SKM-1 treated with dmso at 0.1 percent for 144 hours (cell line): ENCODE data around the gene NF1.
"Not testable (repeated sequence)": the region's sequence is repeated elsewhere in the genome, so short reads cannot be mapped to it uniquely, and the experiment has no call there.

Experiments
- DNase-seq: peaks from one replicate; lab custom pipeline; 2025; ENCODE audit not compliant: unreplicated experiment; lab: John Stamatoyannopoulos, UW

Gene NF1

GRCh38 chr17:31321481-31321880, 226.7 kb downstream of the NF1 start, which contains the start of gene EVI2A:
Gene EVI2A, minus strand, starts transcription at chr17:31321622. Its CDS starts 2,609 bp downstream, at chr17:31319013.
- peak; percentile 88 for DNase-seq

- DNase-seq: no peak
Measured at GRCh38 chr17:31321966-31322365, 227.2 kb downstream of the NF1 start.

- DNase-seq: no peak
Measured at GRCh38 chr17:31323551-31323950, 228.8 kb downstream of the NF1 start.

GRCh38 chr17:31327534-31328159, 232.9 kb downstream of the NF1 start:
- DNase-seq: no peak

GRCh38 chr17:31328160-31328535, 233.4 kb downstream of the NF1 start:
- no peak for DNase-seq

- no peak for DNase-seq
Measured at GRCh38 chr17:31329221-31329620, 234.4 kb downstream of the NF1 start.

GRCh38 chr17:31339906-31340661, 245.3 kb downstream of the NF1 start:
- peak; percentile 9 for DNase-seq

GRCh38 chr17:31345191-31345747, 250.5 kb downstream of the NF1 start:
- DNase-seq: not testable (repeated sequence)

GRCh38 chr17:31349454-31349853, 254.7 kb downstream of the NF1 start:
- no peak for DNase-seq

GRCh38 chr17:31355935-31356334, 261.2 kb downstream of the NF1 start:
- no peak for DNase-seq

- no peak for DNase-seq
Measured at GRCh38 chr17:31357091-31357490, 262.3 kb downstream of the NF1 start.

GRCh38 chr17:31357839-31358394, 263.1 kb downstream of the NF1 start:
- no peak for DNase-seq

- DNase-seq: no peak
Measured at GRCh38 chr17:31364012-31364411, 269.2 kb downstream of the NF1 start.

GRCh38 chr17:31366088-31366487, 271.3 kb downstream of the NF1 start:
- DNase-seq: no peak

GRCh38 chr17:31369266-31369665, 274.5 kb downstream of the NF1 start:
- no peak for DNase-seq

GRCh38 chr17:31371511-31372097, 276.8 kb downstream of the NF1 start:
- DNase-seq: no peak

GRCh38 chr17:31373150-31374093, 278.6 kb downstream of the NF1 start:
- peak; percentile 93 for DNase-seq

GRCh38 chr17:31374094-31374447, 279.3 kb downstream of the NF1 start:
- peak; percentile 93 for DNase-seq

- no peak for DNase-seq
Measured at GRCh38 chr17:31374503-31374902, 279.7 kb downstream of the NF1 start.

- no peak for DNase-seq
Measured at GRCh38 chr17:31378638-31379037, 283.9 kb downstream of the NF1 start.
